Suprapubic skin (tissue), 2 donors: Measurements from ENCODE around the gene EXOC1.

Source experiments
- EP300 ChIP-seq: sonication (generic); formaldehyde crosslinking; IDR thresholded peaks from one replicate; pipeline ENCODE4 v1.6.1; 2017; ENCODE audit warnings: antibody characterized with exemption
- POLR2A ChIP-seq, 2 donors: fragments of 450-650 bp; IDR thresholded peaks; one replicate each; pipeline ENCODE4 v1.6.1; 2017; ENCODE audit warnings: antibody characterized with exemption in 2 of 2, mild to moderate bottlenecking in 2 of 2, moderate library complexity in 2 of 2

GRCh38 chr4:55838356-55838755 lies 15.1 kb upstream of the EXOC1 start:
- TF ChIP-seq POLR2A (IDR thresholded peaks at IDR 0.05) (no peak), EP300 (no peak)
